Smooth muscle cell (in vitro differentiated cells): ENCODE data around the gene ASCL3. TPM values are rescaled to one million over a fixed set of nuclear protein-coding genes. Genes with fewer than 3 reads are reported as not detected.

ENCODE experiments used
- DNase-seq: peaks from one replicate; lab custom pipeline; 2025; ENCODE audit not compliant: unreplicated experiment; lab: John Stamatoyannopoulos, UW
- H2AFZ ChIP-seq: fragments of 200-600 bp; sonication (generic); 2 replicates; pipeline ENCODE4 v1.6.0; 2016; ENCODE audit warnings: antibody characterized with exemption, low read depth, mild to moderate bottlenecking
- H3F3A ChIP-seq: fragments of 200-600 bp; sonication (generic); 2 replicates; pipeline ENCODE4 v1.6.0; 2017; ENCODE audit warnings: antibody characterized with exemption, low read depth
- H3K27ac ChIP-seq: fragments of 200-600 bp; sonication (generic); 2 replicates; pipeline ENCODE4 v1.5.1; 2016; ENCODE audit warnings: low read depth, mild to moderate bottlenecking
- H3K27me3 ChIP-seq: fragments of 200-600 bp; sonication (generic); 2 replicates; pipeline ENCODE4 v1.6.1; 2016; ENCODE audit warnings: low read depth, mild to moderate bottlenecking
- H3K36me3 ChIP-seq: fragments of 200-600 bp; sonication (generic); 2 replicates; pipeline ENCODE4 v1.5.1; 2016; ENCODE audit warnings: low read depth
- H3K4me1 ChIP-seq: fragments of 200-600 bp; sonication (generic); 2 replicates; pipeline ENCODE4 v1.5.1; 2016; ENCODE audit warnings: low read depth
- H3K4me2 ChIP-seq: fragments of 200-600 bp; sonication (generic); 2 replicates; pipeline ENCODE4 v1.6.0; 2016; ENCODE audit warnings: mild to moderate bottlenecking
- H3K4me3 ChIP-seq: fragments of 200-600 bp; sonication (generic); 2 replicates; pipeline ENCODE4 v1.5.1; 2016; ENCODE audit warnings: mild to moderate bottlenecking
- H3K79me2 ChIP-seq: fragments of 200-600 bp; sonication (generic); 2 replicates; pipeline ENCODE4 v1.6.0; 2016; ENCODE audit warnings: low read depth, mild to moderate bottlenecking
- H3K9ac ChIP-seq: fragments of 200-600 bp; sonication (generic); 2 replicates; pipeline ENCODE4 v1.6.0; 2016; ENCODE audit warnings: low read depth
- H3K9me3 ChIP-seq: fragments of 200-600 bp; sonication (generic); replicated peaks from 2 replicates; pipeline ENCODE4 v1.5.1; 2016; ENCODE audit warnings: low read depth
- H4K20me1 ChIP-seq: fragments of 200-600 bp; sonication (generic); 2 replicates; pipeline ENCODE4 v1.6.0; 2016; ENCODE audit warnings: low read depth
- CTCF ChIP-seq: fragments of 200-600 bp; sonication (generic); IDR thresholded peaks from 2 replicates; pipeline ENCODE4 v1.5.1; 2017; ENCODE audit warnings: borderline replicate concordance, mild to moderate bottlenecking, antibody characterized with exemption; ENCODE audit not compliant: insufficient read depth, poor library complexity, severe bottlenecking
- WGBS: methylation state at CpG from one replicate; pipeline ENCODE4 v1.1.7; 2016; ENCODE audit warnings: low lambda C conversion rate; 5-methylcytosine and 5-hydroxymethylcytosine counted together
- polyA plus RNA-seq: library from polyadenylated mRNA; unstranded; fragments of >200 nt; fragmentation: Nextera tagmentation; extraction: Ambion mirVana; gene quantifications from 2 replicates; pipeline ENCODE4 v1.2.1, GENCODE V29; 2016
- total RNA-seq: library from RNA; depleted of rRNA; stranded (reverse); fragments of >200 nt; gene quantifications from 2 replicates; pipeline ENCODE4 v1.2.3, GENCODE V29; 2014

The ASCL3 gene
- total and polyA plus RNA-seq, 2 experiments from 2014 or later: not detected

DNA sequence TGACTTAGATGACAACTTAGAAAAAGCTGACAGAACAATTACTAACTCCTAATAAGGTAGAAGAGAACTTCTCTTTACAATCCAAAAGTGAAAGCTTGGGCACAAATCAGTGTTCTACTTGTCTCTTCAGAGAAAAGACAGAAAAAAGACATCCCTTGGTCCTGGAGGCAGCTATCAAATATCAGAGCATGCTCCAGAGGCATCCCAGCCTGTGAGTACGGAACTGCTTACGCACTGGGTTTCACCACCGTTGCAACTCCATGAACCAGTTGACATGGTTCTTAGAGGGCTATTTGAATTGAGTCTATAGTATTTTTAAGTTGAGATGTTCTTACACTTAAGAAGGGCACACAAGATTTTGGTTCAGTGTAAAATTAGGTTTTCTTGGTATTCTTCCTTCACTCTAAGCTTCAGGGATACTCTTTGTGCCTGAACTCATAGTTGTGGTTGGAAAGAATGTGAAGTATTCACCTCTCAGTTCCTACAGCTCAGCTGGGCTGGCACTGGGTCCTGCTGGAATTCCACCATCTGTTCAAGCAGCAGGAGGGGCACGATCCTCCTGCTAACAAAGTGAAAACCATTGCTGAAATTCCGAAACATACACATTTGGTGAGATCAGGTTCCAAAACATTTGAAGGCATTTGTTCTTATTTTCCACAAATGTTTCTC, 25.5 kb downstream of the ASCL3 start:
- Histone ChIP-seq H2AFZ (no peak overlapping the region), H3K4me3 (no peak overlapping the region)

DNA sequence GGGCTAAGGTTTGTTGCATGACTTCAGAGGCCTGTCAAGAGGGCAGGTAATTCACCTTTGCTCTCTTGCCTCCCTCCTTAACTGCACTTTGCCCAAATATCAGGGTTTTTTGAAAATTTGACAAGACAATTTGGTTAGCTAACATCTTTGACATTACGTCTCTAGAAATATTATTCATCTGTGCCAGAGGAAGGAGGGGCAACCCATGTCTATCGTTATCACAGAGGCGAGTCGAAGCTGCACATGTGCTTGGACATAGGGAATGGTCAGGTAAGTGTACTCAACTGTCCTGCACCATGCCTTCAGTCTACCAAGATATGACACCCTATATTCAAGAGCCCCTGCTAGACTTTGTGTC, 28.2 kb downstream of the ASCL3 start:
- no peak for DNase-seq
- Histone ChIP-seq H3K4me3 (no peak overlapping the region), H3K79me2 (peaks cover 24% of the 10 kb centered on the region), H3K4me2 (peak overlapping the region; percentile 79), H3K27ac (no peak overlapping the region), H3F3A (peaks cover 11% of the 10 kb centered on the region), H3K27me3 (no peaks in the 10 kb centered on the region), H3K4me1 (peaks cover 33% of the 10 kb centered on the region), H4K20me1 (peaks cover 8% of the 10 kb centered on the region), H3K36me3 (no peaks in the 10 kb centered on the region), H2AFZ (no peak overlapping the region), H3K9ac (no peak overlapping the region), H3K9me3 (no peaks in the 10 kb centered on the region)
- WGBS: 96% methylated on average over 4 of the region's 4 CpGs
- no peak for TF ChIP-seq CTCF

More for the DNA sequence above, 25.5 kb downstream of the ASCL3 start:
- H3K4me2 ChIP-seq: peak overlapping the region; percentile 43
- 31% methylated on average over 5 of the region's 5 CpGs for WGBS
- peak overlapping the region; percentile 67 for H3K27ac ChIP-seq
- H3K4me1 ChIP-seq: peaks cover 25% of the 10 kb centered on the region
- no peak for DNase-seq
- H3K9ac ChIP-seq: no peak overlapping the region
- no peaks in the 10 kb centered on the region for H3K27me3 ChIP-seq
- peaks cover 10% of the 10 kb centered on the region for H3F3A ChIP-seq
- peaks cover 19% of the 10 kb centered on the region for H3K79me2 ChIP-seq
- no peak for TF ChIP-seq CTCF
- H3K9me3 ChIP-seq: no peaks in the 10 kb centered on the region
- peaks cover 8% of the 10 kb centered on the region for H4K20me1 ChIP-seq
- peaks cover 3% of the 10 kb centered on the region for H3K36me3 ChIP-seq

DNA sequence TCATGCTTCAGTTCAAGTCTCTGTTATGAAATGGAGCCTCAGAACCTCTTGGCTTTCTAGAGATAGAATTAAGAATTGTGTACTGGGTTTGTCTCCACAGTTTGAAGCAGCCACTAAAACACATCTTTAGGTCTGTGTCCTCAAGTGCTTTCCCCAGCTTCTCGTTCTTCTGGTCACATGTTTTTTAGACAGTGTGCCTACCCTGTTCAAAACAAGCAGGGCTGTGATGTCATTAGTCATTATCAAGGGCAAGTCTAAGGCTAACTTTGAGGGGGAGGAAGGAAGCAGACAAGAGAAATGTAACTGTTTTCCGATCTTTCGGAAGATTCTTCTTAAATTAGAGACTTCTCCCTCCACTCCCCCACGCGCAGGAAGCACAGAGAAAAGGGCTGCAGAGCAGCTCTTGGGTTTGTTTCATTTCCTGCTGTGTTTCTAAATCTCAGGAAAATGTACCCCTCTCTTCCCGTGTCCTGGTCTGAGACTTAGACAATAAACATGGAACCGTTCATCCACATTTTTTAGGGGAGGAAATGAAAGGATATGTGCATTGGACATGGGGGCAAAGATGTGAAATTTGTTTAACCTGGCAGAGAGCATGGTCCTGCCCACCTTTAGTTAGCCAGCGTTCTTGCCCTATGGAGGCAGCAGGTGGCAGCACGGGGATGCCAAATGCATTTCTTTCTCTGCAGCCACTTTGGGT, 28.7 kb downstream of the ASCL3 start:
- H3K27me3 ChIP-seq: no peaks in the 10 kb centered on the region
- H3F3A ChIP-seq: peaks cover 11% of the 10 kb centered on the region
- H3K79me2 ChIP-seq: peaks cover 24% of the 10 kb centered on the region
- WGBS: 38% methylated on average over 9 of the region's 9 CpGs
- H2AFZ ChIP-seq: no peak overlapping the region
- H3K36me3 ChIP-seq: no peaks in the 10 kb centered on the region
- peaks cover 8% of the 10 kb centered on the region for H4K20me1 ChIP-seq
- no peak for DNase-seq
- H3K27ac ChIP-seq: peak overlapping the region; percentile 45
- peak overlapping the region; percentile 17 for H3K4me3 ChIP-seq
- peak overlapping the region; percentile 79 for H3K4me2 ChIP-seq
- no peak overlapping the region for H3K9ac ChIP-seq
- peaks cover 33% of the 10 kb centered on the region for H3K4me1 ChIP-seq
- H3K9me3 ChIP-seq: no peaks in the 10 kb centered on the region
- TF ChIP-seq CTCF: peak; percentile 54
